LNCAP (cell line): ENCODE measurements around the gene ADAMTSL3.

ENCODE experiments used
- CTCF ChIP-seq: fragments of 450-650 bp; IDR thresholded peaks from 2 replicates; pipeline ENCODE4 v1.5.1; 2017; ENCODE audit warnings: mild to moderate bottlenecking

The ADAMTSL3 gene

GRCh38 chr15:84081391-84082168, 427.7 kb downstream of the ADAMTSL3 start:
- no peak for TF ChIP-seq CTCF

GRCh38 chr15:84082739-84083138, 428.8 kb downstream of the ADAMTSL3 start:
- TF ChIP-seq CTCF = no peak
